HG03159 (cell line): ENCODE results near the gene NCLN.
"Not testable (repeated sequence)": the region's sequence is repeated elsewhere in the genome, so short reads cannot be mapped to it uniquely, and the experiment has no call there.

Experiments
- ATAC-seq: cut with Tn5 transposase; IDR thresholded peaks from one replicate; pipeline ENCODE4 v1.9.1; 2021; ENCODE audit warnings: mild to moderate bottlenecking, moderate library complexity; ENCODE audit not compliant: unreplicated experiment

Gene NCLN

DNA sequence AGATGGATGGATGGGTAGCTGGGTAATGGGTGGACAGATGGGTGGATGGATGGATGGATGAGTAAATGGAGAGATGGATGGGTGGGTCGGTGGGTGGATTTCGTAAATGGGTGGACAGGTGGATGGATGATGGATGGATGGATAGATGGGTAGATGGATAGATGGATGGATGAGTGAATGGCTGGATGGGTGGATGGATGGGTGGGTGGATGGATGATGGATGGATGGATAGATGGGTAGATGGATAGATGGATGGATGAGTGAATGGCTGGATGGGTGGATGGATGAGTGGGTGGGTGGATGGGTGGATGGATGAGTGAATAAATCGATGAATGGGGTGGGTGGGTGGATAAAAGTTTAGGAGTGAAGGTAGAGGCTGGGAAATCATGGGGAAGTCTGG is 31.3 kb upstream of the NCLN start:
- not testable (repeated sequence) for ATAC-seq

DNA sequence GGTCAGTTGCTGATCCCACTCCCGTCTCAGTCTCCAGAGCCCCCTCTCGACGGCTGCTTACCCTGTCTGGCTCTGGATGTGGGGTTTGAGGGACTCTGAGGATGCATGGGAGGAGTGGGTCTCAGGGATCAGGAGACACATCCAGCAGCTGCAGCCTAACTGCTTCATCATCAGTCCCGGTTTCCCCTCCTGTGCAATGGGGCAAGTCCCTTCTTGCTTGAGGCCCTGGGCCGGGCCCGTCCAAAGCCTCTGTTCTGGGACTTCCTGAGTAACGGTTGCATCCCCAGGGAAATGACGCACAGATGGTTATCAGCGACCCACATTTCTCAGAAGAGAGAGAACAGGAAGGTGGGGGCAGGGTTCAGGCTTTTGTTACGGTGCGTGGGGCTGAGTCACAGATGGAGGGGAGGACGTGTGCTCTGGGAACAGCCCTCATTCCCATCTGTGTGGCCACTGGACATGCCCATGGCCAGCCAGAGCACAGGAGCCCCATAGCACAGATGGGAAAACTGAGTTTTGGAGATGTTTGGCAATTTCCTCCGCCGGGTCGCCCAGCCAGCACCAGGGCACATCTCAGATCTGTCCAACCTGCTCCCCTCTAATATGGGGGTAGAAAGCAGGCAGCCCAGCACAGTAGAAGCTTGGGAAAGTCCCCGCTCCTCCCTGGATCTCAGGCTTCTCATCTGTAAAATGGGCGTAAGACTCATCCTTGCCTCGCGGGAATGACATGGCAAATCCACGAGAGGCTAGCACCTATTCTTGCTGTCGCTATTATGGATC is 30.6 kb upstream of the NCLN start:
- ATAC-seq: no peak

DNA sequence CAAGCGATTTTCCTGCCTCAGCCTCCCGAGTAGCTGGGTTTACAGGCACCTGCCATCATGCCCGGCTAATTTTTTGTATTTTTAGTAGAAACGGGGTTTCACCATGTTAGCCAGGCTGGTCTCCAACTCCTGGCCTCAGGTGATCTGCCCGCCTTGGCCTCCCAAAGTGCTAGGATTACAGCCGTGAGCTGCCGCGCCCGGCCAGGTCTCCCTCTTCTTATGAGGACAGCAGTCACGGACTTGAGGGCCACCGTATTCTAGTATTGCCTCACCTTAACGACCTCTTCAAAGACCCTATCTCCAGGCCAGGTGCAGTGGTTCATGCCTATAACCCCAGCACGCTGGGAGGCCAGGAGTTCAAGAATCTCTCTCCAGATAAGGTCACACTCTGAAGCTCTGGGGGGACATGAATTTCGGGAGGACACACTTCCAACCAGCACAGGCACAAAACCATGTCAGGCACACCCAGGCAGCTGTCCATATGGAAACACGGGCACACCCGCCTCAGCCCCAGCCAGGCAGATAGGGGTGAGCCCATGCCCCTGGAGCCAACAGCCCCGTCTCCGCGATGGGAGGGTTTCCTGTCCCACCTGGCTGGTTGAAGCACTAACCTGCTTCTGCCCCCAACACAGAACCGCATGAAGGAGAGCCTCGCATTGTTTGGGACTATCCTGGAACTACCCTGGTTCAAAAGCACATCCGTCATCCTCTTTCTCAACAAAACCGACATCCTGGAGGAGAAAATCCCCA is 28.5 kb upstream of the NCLN start:
- ATAC-seq: no peak

DNA sequence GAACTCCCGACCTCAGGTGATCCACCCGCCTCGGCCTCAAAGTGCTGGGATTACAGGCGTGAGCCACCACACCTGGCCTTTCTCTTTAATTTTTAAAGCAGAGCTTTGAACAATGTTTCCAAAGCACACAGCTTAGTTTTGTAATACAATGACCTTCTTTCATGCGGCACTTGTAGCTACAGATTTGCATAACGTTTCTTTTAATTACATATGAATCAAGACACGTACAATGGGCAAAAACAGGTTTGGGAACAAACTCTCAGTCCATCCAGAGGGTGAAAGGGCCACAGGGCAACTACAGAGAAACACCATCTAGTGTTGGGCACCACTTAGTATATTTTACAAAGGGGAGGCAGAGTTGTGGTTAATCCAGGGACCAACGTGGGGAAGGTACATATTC is 26.2 kb upstream of the NCLN start:
- ATAC-seq: no peak

DNA sequence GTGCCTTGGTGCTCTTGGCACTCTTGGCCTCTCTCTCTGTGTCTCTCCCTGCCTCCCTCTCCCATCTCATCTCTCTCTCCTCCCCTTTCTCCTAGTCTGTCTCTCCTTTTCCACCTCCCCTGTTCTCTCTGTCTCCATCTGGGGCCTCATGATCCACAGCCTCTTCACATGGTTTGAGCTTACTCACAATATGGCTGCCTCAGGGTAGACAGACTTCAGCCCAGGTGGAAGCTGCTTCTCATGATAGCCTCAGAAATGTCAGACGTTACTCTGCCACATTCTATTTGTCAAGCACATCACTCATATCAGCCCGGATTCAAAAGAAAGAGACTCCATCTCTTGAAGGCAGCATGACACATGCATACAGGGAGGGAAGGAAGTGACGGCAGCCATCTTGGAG is 25.5 kb upstream of the NCLN start:
- ATAC-seq: no peak

DNA sequence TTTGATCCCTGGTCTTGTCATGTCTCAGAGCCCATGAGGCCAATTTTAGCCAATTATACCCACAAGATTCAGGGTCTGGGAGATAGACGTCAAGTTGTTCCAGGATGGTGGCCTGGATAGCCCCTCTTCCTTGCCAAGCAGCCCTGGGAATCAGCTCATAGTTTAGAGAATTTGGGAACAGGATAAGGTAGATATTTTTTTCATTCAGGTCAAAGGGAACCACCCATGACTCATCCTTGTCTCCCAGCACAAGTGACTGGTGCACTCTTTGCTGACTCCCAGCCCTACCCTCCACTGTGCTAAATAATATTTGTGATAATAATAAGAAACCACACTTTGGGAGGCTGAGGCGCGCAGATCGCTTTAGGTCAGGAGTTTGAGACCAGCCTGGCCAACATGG is 24.3 kb upstream of the NCLN start:
- ATAC-seq: no peak

DNA sequence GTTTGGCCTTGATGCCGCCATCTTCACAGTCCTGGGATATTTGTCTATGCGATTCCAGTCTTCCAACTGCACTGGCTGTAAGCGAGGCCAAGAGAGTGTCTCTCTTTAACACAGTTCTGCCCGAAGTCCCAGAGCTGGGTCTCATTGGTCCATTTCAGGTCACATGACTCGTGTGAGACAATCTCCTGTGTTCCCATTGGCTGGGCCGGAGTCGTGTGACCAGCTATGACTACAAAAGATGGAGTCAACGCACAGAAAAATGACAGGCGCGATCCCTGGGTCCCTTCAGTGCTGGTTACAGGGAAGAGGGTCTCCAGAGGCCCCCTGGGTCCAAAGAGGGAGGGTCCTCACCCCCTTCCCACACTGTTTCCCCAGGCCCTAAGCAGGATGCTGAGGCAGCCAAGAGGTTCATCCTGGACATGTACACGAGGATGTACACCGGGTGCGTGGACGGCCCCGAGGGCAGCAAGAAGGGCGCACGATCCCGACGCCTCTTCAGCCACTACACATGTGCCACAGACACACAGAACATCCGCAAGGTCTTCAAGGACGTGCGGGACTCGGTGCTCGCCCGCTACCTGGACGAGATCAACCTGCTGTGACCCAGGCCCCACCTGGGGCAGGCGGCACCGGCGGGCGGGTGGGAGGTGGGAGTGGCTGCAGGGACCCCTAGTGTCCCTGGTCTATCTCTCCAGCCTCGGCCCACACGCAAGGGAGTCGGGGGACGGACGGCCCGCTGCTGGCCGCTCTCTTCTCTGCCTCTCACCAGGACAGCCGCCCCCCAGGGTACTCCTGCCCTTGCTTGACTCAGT is 23.1 kb upstream of the NCLN start:
- no peak for ATAC-seq

DNA sequence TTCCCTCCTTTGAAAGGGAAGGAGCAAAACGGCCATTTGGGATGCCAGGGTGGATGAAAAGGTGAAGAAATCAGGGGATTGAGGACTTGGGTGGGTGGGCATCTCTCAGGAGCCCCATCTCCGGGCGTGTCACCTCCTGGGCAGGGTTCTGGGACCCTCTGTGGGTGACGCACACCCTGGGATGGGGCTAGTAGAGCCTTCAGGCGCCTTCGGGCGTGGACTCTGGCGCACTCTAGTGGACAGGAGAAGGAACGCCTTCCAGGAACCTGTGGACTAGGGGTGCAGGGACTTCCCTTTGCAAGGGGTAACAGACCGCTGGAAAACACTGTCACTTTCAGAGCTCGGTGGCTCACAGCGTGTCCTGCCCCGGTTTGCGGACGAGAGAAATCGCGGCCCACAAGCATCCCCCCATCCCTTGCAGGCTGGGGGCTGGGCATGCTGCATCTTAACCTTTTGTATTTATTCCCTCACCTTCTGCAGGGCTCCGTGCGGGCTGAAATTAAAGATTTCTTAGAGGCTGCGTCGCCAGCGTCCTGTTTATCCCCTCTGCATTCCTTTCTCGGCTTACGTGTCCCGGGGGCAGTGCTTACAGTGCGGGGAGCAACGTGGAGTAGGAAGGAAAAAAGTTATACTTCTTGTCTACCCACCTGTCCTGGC is 22.4 kb upstream of the NCLN start:
- ATAC-seq: no peak

DNA sequence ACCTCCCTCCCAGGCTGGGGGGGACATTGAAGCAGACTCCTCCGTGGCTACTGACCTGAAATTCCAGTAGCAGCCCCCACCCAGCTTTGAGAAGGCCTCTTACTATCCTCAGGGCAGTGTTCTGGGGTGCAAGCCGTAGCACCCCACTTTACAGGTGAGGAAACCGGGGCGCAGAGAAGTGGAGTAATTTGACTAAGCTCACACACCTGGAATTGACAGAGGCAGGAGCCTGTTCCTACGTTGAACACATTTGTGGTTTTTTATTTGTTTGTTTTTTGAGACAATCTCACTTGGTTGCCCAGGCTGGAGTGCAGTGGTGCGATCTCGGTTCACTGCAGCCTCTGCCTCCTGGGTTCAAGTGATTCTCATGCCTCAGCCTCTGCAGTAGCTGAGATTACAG is 21.8 kb upstream of the NCLN start:
- ATAC-seq: no peak

DNA sequence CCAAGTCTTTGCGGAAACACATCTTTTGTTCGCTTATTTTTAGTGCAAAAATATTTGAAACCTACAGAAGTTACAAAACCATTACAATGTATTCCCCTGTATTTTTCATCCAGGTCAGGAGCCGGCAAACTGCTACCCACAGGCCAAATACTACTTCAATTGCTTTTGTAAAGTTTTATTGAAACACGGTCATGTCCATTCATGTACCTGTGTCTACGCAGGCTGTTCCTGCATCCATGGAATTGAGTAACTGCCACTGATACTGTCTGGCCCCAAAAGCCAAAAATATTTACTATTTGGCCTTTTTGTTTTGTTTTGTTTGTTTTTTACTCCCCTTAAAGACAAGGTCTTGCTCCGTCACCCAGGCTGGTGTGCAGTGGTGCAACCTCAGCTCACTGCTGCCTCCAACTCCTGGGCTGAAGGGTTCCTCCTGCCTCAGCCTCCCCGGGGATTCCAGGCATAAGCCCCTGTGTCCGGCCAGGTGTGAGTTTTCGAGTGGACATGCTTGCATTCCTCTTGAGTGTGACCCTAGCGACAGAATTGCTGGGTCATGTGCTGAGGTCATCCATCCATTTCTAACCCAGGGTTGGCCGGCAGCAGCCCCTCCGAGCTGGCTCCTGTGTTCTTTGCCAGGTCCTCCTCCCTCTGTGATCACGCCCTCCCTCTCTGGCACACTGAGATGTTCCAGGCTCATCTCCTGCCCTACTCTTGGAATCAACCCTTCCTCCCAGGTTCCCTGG is 18.0 kb upstream of the NCLN start:
- ATAC-seq: no peak

DNA sequence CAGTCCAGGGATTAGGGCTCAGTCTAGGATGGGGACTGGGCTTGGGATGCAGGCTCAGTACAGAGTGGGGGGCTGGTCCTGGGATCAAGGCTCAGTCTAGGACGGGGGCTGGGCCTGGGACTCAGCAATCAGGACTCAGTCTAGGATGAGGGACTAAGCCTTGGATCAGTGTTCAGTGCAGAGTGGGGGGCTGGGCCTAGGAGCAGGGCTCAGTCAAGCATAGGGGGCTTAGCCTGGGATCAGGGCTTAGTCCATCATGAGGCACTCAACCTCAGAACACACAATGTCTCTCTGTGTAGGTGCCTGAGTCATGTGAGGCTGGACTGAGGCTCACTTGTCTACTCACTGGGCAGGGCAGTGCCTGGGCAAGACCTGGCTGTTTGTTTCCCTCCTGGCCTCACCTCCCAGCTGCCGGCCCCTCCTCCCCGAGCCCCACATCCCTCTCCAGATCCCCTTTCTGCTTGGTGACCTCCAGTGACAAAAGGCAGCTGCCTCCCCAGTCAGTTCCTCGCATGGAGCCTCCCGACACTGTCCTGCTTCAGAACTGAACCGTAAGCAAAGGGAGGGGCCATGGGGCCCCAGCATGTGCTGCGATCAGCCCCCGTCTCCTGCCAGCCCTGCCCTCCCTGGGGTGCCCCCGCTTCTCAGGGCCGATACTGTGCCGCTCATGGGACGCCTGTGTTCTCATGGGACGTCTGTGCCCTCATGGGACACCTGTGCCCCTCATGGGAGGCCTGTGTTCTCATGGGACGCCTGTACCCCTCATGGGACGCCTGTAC is 13.6 kb upstream of the NCLN start:
- ATAC-seq: no peak

DNA sequence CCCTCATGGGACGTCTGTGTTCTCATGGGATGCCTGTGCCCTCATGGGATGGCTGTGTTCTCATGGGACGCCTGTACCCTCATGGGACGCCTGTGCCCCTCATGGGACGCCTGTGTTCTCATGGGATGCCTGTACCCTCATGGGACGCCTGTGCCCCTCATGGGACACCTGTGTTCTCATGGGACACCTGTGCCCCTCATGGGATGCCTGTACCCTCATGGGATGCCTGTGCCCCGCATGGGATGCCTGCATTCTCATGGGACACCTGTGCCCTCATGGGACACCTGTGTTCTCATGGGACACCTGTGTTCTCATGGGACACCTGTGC is 13.1 kb upstream of the NCLN start:
- ATAC-seq: not testable (repeated sequence)

DNA sequence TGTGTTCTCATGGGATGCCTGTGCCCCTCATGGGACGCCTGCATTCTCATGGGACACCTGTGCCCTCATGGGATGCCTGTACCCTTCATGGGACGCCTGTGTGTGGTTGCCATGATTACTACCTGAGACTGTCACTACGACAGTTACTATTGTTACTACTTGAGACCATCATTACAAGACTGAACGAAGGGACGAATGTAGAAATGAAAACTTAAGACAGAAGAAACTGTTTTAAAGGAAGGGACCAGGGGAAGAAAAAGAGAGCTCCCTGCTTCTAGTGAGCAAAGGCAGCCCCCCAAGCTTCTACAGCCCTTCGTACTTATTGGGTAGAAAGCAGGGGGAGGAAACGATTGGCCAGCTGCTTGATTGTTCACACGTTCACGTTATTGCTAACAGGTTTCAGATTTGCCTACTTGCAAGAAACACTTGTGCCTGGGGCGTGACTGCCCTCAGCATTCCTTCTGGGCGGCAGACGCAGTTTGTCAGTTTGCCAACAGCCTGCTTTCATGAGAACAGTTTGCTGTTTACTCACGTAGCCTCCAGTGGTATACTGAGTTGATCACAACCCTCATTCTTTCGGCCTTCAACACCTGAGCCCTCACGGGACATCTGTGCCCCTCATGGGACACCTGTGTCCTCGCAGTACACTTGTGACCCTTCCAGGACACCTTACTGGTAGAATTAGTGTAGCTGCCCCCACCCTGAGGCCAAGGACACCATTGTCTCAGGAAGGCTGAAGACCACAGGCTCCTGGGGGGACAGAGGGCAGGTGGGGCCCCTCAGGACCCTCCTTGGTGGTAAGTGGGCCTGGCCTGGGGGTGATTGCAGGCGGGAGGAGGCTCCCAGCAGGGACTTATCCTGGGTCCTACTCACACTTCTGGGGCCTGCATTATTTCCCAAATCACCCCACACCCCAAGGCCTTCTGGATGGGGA is 9.7 kb upstream of the NCLN start:
- no peak for ATAC-seq

DNA sequence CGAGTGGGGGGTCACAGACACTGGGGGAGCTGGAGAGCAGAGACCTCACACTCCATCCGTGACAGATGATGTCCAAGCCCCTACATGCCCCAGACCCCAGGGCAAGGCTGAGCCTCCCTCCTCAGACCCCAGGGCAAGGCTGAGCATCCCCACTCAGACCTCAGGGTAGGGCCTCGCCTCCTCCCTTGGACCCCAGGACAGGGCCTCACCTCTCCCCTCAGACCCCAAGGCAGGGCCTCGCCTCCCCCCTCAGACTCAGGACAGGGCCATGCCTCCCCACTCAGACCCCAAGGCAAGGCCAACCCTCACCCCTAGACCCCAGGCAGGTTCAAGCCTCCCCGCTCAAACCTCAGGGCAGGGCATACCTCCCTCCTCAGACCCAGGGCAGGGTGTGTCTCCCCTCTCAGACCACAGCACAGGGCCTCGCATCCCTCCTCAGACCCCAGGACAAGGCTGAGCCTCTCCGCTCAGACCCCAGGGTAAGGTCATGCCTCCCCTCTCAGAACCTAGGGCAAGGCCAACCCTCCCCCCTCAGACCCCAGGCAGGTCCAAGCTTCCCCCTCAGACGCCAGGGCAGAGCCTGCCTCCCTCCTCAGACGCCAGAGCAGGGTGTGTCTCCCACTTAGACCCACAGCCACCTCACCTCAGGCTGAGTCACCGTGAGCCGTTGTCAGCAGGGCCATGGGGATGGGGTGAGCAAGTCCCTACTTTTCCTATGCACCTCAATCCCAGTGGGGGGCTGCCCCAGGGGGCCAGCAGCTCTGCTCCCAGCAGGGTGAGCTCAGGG is 8.8 kb upstream of the NCLN start:
- no peak for ATAC-seq

DNA sequence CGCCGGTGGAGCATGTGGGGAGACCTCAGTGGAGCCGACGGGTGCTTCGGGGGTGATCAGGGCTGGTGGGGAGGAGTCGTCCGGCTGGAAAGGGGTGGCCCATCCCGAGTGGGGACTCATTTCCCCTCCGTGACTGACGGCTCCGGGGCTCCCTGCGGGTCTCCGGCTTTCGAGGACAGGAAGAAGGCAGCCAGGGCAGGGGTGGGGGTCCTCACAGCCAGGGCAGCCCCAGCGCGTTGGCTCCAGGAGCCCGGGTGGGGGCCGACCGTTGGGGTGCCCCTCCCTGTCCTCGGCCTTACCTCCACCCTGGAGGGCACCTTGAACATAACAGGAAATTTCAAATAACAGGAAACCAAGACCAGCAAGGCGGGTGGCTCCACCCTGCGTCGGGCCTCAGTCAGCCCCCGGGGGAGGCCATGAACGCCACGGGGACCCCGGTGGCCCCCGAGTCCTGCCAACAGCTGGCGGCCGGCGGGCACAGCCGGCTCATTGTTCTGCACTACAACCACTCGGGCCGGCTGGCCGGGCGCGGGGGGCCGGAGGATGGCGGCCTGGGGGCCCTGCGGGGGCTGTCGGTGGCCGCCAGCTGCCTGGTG is 7.3 kb upstream of the NCLN start, which contains the start of gene S1PR4:
S1PR4 (plus strand) TSS at position 393 of the 596 bp plus-strand sequence; CDS start at position 417, 24 bp downstream.
- peak; percentile 46 for ATAC-seq

DNA sequence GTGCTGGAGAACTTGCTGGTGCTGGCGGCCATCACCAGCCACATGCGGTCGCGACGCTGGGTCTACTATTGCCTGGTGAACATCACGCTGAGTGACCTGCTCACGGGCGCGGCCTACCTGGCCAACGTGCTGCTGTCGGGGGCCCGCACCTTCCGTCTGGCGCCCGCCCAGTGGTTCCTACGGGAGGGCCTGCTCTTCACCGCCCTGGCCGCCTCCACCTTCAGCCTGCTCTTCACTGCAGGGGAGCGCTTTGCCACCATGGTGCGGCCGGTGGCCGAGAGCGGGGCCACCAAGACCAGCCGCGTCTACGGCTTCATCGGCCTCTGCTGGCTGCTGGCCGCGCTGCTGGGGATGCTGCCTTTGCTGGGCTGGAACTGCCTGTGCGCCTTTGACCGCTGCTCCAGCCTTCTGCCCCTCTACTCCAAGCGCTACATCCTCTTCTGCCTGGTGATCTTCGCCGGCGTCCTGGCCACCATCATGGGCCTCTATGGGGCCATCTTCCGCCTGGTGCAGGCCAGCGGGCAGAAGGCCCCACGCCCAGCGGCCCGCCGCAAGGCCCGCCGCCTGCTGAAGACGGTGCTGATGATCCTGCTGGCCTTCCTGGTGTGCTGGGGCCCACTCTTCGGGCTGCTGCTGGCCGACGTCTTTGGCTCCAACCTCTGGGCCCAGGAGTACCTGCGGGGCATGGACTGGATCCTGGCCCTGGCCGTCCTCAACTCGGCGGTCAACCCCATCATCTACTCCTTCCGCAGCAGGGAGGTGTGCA is 6.6 kb upstream of the NCLN start:
- peak; percentile 13 for ATAC-seq
